Activated CD4-positive, CD25-positive, alpha-beta regulatory T cell treated with anti-CD3 and anti-CD28 coated beads, Interleukin-2, amount 50 U/mL, for 72 hours (primary cell): Measurements from ENCODE around the gene SMARCA1.
"Not testable (repeated sequence)": the region's sequence is repeated elsewhere in the genome, so short reads cannot be mapped to it uniquely, and the experiment has no call there.

ENCODE experiments used
- DNase-seq: peaks from one replicate; pipeline ENCODE4 v3.0.0; 2021

Gene SMARCA1, protein sequence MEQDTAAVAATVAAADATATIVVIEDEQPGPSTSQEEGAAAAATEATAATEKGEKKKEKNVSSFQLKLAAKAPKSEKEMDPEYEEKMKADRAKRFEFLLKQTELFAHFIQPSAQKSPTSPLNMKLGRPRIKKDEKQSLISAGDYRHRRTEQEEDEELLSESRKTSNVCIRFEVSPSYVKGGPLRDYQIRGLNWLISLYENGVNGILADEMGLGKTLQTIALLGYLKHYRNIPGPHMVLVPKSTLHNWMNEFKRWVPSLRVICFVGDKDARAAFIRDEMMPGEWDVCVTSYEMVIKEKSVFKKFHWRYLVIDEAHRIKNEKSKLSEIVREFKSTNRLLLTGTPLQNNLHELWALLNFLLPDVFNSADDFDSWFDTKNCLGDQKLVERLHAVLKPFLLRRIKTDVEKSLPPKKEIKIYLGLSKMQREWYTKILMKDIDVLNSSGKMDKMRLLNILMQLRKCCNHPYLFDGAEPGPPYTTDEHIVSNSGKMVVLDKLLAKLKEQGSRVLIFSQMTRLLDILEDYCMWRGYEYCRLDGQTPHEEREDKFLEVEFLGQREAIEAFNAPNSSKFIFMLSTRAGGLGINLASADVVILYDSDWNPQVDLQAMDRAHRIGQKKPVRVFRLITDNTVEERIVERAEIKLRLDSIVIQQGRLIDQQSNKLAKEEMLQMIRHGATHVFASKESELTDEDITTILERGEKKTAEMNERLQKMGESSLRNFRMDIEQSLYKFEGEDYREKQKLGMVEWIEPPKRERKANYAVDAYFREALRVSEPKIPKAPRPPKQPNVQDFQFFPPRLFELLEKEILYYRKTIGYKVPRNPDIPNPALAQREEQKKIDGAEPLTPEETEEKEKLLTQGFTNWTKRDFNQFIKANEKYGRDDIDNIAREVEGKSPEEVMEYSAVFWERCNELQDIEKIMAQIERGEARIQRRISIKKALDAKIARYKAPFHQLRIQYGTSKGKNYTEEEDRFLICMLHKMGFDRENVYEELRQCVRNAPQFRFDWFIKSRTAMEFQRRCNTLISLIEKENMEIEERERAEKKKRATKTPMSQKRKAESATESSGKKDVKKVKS

DNA sequence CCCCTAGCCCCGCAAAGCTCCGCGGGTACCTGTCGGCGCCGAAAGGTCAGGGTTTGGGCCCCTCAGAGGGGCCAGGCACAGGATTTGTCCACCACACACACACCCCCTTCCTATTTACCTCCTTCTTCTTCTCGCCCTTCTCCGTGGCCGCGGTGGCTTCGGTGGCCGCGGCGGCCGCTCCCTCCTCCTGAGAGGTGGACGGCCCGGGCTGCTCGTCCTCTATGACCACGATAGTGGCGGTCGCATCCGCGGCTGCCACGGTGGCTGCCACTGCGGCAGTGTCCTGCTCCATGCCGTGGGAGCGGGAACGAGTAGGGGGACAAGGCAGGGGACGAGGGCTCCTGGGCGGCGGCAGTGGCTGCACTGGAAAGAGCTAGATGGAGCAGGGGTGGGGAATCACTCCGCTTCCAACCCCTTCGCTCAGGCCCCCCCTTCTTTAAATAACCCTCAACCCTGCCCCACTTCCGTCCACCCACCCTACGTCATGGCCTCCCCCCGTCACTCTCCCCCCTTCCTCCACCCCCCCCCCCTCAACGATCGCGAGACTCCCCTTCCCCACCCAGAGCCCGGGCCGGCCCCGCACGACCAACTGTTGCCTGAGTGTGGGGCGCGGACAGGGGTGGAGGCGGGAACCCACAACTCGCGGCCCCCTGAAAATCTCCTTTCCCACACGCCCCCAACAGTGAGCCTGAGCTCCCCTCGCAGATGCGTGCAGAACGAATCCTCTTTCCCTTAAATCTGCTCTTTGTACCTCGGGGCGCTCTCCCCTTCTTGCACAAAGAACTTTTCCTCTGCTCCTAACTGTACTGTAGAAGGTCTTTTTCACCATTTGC lies at the start of gene SMARCA1:
Gene SMARCA1 (minus strand): TSS at position 412 of the 833 bp plus-strand sequence. CDS start 120 bp downstream, at position 292.
- DNase-seq, result no peak

DNA sequence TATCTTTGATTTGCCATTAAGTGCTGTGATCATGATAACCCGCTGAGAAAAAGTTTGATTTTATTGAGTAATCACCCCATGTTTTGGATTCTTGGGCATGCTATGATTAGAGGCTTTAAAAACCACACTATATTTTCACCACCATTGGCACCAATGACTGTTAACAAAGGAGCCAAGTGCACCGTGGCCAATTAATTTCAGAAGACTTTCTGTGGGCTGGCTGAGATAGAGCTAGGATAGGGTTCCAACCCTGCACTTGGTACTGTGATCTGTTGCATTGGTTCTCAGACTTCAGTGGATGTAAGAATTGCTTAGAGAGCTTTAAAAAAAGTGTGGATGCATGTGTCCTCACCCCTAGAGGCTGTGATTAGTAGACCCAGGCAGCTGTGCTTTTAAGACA lies 49.1 kb upstream of the SMARCA1 start:
- DNase-seq, result no peak

DNA sequence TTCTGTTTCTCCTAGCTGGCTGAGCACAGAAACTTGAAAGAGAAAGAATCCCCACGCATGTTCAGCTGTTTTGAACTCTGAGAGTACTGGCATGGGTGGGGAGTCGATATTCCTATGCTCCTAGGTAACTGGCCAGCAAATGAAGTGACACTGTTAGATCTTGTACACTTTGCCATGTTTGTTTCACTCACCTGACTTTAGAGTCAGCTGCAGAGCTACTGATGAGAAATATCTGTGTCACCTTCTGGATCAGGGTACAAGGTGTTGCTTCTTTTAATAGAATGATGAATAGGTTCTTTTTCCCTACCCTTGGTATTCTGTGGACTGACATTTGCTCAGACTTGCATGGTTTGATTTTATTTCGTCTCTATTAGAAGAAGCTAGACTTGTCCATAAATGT lies 45.1 kb upstream of the SMARCA1 start:
- no peak for DNase-seq

DNA sequence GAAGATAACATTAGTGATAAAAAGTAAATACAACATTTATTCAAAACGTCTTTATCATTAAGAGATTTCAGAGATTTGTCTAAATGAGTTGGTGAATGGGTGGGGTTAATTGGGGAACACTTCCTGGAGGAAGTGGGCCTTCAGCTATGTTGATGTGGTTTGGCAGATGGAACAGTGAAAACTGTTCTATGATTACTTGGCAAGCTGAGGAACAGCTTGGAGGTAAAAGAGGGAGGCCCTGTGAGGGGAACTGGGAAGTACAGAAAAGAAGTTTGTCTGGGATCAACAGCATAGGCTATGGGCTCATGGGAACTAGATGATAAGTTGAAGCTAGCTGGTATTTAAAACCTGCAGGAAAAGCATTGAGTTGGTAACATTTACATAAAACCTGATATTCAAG lies 42.8 kb upstream of the SMARCA1 start:
- no peak for DNase-seq

DNA sequence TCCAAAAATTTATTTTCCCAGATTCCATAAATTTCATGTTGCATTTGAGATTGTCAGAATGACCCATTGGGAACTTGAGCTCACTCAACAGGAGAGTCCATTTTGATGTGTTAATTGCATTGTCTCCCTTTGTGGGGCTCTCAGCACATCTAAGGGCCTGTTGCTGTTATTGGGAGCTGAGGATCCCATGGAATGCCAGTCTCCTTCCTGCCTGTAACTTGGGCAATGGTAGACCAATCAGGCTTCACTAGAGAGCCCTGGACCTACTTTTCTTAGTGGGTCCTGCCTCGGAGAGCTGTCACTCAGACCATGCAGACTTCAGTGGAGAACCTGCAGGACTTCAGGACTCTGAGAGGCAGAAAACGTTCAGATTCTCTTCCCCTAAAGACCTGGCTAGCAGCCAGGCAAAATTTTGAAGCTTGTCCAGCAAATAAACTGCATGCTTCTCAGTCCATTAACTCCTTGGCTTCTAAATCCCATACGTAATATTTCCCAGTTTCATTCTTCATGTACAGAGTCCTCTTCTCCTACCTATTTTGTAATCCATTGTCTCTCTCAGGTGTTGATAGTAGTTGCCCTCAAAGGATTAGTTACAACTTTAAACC lies 41.9 kb upstream of the SMARCA1 start:
- no peak for DNase-seq

DNA sequence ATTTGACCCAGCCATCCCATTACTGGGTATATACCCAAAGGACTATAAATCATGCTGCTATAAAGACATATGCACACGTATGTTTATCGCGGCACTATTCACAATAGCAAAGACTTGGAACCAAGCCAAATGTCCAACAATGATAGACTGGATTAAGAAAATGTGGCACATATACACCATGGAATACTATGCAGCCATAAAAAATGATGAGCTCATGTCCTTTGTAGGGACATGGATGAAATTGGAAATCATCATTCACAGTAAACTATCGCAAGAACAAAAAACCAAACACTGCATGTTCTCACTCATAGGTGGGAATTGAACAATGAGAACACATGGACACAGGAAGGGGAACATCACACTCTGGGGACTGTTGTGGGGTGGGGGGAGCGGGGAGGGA lies 41.1 kb upstream of the SMARCA1 start:
- DNase-seq, result not testable (repeated sequence)

DNA sequence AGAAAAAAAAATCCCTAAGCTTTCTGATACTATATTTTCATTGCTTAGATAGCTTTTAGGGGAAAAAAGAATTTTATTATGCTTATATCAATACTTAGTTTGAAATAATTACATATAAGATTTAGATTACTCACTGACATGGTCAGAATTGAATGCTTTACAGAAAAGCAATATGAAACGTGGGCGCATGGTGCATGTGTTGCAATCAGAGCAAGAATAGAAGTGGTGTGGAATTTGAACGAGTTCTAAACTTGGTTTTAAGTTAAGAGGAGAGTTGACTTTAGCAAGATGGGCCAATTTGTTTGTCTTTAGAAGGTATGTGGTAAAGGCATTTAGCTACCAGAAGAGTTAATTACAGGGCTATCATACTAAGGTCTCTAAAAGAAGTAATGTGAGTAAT lies 38.2 kb upstream of the SMARCA1 start:
- no peak for DNase-seq

DNA sequence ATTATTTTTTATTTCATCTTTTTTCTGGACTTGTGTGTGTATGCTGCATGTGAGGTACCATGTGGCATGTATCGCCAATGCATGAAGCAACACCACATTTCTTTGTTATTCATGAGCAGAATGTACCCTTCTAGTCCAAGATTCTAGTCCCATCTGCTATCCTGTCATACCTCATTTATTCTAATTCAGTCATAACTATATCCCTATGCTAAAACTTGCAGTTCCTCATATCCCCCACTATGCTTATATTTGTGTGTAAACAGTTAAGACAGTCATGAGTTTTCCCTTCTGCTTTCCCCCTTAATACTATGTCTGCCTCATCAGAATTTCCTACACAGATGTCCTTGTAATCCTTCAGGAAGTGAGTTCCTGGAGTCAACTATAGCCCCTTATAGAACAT lies 36.5 kb upstream of the SMARCA1 start:
- no peak for DNase-seq

DNA sequence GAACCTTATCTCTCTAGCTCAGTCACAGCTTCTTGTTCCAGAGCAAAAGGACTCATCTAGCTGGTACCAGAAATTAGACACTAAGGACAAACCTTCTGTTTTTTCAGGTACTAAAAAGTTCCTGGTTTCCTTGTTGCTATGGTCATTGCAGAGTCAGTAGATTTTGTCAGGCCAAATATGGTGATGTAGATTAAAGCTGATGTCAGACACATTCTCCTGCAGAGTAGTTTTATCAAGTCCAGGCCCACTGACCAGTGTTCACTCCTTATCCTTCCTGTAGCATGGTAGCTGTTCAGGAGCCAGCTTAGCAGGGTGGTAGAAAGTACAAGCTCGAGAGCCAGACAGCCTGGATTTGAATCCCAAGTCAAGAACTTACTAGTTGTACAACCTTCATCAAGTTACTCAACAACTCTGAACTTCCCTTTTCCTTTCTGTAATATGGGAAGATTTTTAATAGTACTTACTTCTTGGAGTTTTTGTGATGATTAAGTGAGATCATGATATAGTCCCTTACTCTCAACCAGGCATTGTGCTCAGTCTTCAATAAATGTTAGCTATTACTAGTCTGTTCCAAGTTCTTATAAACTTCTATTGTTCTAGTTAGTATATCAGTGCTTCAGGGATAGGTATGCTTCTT lies 34.7 kb upstream of the SMARCA1 start:
- no peak for DNase-seq

DNA sequence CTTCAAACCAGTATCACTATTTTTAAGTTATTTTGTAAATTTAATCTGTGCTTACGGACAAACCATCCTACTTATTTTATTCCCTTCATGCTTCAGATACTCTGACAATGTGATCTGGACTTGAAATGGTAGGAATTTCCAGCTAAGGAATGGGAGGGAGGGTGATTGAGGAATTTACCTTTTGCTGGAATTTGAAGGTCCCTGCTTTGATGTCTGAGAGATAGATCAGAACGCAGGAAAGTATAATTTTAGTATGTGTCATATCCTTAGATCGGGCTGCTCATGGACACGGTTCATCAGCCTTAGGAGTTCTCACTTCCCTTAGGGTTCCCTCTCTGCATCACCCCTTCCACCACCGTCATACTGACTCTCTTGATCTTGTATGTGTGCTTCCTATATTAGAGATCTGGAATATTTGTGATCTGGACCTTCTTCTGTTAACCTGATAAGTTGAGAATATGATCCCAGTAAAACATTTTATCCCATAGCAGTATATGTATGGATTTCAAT lies 33.6 kb upstream of the SMARCA1 start:
- DNase-seq, result no peak

DNA sequence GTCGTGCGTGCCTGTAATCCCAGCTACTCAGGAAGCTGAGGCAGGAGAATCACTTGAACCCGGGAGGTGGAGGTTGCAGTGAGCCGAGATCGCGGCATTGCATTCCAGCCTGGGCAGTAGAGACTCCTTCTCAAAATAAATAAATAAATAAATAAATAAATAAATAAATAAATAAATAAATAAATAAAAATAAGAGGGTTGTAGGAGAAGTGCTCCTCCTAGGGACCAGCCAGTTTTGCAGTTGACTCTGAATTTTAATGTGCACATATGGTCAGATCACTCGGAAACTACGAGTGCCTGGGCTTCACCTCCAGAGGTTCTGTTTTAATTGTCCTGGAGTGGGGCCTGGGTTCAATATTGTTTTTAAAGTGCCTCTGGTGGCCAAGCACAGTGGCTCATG lies 31.5 kb upstream of the SMARCA1 start:
- not testable (repeated sequence) for DNase-seq

DNA sequence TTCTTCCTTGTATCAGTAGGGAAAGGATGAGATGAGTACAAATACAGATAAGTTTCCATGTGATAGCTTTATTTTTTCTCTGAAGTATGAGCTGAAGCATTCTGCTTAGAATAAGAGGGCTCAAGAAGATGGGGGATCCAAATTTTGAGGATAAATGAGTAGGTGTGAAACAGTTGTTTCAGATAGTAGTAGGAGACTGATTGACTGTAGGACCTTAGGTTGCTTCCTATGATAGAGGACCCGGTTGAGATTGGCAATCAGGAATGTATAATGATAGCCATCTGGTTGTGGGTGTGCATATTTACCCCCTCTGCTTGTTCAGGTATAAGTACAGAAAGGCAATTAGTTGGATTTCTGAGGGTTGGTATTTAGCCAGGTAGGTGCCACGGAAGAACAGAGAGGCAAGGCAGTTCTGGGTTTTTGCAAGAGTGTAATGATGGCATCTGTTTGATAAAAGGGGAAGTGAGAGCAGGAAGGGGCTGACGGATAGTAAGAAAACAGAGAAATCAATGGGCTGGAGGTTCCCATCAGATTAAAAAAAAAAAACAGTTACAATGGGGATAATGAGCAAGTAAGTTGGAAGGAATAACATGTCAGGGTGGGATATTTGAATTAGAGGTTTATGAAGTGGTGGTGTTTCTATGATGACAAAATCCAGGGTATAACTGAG lies 30.5 kb upstream of the SMARCA1 start:
- DNase-seq, result no peak

DNA sequence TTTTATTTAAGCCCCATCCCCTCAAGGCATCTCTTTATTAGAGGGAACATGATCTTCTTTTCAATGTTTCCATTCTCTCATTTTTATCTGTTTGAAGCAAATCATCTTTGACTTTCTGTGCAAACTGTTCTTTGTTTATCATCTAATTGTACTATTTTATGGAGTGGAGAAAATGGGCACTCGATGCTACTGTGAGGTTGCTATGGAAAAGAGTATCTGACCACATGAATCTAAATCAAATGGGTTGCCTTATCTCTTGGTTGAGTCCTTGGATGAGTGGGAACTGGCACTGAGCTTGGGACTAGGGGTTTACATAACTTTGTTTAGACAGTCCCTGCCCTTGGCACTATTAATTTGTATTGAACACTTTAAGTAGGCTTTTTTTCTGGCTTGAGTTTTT lies 25.8 kb upstream of the SMARCA1 start:
- no peak for DNase-seq

DNA sequence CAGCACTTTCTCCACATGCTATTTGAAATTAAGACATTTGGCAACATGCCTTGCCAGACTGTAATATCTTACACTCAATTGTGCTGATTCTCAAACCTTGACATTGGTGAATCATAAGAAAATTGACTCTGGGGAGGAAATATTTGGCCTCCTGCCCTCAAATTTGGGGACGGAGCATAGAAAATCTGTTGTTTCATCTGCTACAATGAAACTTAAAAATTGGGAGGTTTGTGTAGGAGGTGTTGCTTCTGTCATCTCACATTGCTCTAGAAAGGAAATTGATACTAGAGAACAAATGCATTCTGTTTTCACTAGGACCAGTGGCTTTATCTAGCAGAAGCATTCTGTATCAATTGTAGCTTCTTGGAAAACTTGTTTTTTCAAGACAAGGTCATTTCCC lies 22.1 kb upstream of the SMARCA1 start:
- no peak for DNase-seq

DNA sequence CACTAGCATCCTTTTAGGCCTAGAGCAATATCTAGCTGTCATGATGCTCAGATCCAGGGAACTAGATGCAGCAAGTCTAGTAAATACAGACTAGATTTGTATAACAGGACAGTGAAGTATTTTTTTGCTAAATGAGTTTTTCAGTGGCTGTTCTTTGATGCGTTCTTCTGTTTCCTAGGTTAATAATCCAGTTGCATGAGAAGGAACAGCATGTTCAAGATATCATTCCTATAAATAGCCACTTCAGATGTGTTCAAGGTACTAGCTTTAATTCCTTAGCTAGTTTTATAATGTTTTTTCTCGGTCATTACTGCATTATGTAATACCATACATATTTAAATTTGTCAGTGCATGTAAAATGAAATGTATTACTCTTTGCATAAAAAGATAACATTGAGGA lies 21.5 kb upstream of the SMARCA1 start:
- DNase-seq, result no peak

DNA sequence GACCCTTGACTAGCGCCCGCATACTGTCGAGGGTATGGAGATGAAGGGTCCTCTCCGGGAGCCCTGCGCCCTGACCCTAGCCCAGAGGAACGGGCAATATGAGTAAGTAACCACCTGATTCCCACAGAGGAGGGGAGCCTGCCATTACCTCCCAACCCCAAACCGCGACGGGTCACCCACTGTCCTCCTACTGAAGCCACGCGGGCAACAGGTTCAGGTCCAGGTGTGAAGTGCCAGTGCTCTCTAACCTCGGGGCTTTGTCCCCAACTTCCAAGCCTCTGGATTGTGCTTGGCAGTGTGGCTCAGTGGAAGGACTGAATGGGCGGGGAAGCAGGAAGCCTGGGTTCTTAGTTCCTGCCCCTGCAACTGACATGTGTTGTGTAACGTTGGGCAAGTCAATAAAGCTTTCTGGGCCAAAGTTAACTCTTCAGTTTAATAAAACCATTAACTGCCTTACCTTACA lies 17.5 kb upstream of the SMARCA1 start:
- no peak for DNase-seq

DNA sequence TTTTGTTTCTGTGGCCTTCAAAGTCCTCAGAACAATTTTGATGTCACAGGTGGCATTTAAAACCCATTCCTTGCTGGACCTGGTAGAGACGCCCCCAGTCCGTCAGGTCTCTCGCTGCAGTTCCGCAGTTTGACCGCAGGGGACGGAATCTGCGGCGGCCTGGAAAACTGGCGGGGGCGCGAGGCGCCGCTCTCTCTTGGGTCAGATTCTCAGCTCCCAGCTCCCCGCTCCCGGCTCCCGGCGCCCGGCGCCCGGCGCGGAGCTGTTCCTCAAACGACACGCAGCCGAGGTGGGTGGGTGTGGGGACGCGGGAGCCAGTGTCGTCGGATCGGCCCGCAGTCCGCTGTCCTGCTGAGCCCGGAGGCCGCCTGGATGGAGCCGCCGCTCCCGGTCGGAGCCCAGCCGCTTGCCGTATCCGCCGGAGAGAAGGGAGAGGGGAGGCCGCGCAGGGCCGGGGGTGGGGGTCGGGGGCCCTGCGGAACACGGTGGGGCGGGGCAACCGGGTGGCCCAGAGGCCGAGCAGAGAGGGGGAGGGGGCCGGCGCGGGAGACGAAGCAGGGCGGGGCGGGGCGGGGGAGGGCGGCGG lies 16.9 kb upstream of the SMARCA1 start, which contains the start of gene OCRL:
Gene OCRL (plus strand): TSS at position 192 of the 586 bp plus-strand sequence. CDS start 181 bp downstream, at position 373.
- peak; percentile 41 for DNase-seq

DNA sequence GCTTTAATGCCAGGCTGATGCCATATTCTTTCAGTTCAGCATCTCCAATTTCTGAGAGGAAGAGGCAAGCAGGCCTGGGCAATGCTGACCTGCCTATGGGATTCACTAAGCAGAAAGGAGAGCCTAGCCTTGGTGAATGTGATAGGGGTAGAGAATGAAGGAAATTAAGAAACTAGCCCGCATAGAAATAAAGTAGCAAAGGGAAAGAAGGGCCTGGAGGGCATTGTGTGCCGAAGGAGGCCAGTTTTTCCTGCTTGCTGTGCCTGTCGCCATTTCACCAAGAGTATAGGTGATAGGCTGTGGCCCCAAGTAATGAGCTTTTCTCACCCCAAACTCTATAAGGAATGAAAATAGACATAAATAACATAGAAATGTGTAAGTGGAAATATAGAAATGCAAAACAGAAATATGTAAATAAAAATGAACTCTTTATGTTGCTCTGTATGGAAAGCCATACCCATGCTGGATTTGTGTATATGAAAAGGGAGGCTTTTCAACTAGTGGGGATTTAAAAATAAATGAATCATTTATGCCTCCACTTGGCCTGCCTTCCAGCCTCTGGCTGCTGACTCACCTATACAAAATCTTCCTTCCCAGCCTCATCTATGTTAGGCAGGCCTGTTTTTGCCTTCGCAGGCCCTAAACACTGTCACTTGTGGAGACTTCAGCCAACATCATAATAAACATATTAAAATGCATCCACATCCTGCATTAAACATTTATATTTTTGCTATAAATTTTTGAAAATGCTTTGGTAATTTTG lies 11.7 kb upstream of the SMARCA1 start:
- no peak for DNase-seq

DNA sequence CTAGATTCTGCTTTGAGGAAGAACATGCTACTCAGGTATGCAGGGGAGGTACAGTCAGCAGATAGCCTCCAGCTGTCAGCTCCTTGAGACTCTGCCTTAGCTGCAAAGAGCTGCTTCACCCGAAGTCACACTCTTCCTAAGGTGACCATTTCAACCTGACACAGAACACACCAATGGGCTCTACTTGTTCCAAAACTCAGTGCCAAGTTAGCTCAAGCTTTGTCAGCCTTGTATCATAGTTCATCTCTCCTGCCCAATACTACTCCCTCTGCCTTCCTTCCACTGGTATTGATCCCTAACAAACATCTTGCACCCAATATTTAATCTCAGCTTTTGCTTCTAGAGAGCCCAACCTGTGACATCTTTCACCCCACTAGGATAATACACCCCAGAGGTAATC lies 7.8 kb upstream of the SMARCA1 start:
- DNase-seq, result no peak

DNA sequence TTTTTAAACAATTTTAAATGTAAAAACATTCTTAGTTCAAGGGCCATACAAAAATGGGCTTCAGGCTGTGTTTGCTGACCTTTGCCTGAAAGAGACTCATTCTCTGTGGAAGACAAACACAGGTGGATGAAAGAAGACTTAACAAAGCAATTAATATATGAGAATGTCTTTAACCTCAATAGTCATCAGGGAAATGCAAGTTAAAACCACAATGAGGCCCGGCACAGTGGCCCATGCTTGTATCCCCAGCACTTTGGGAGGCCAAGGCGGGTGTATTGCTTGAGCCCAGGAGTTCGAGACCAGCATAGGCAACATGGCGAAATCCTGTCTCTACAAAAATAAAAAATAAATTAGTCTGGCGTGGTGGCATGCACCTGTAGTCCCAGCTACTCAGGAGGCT lies 7.1 kb upstream of the SMARCA1 start:
- DNase-seq, result no peak
